ENCODE measurements around the gene KRT17. TPM values are rescaled to one million over a fixed set of nuclear protein-coding genes. Genes with fewer than 3 reads are reported as not detected.
A peak's percentile ranks its signal among the peaks of the same experiment; 100 is the strongest.

Gene KRT17
- total and polyA plus RNA-seq, 9 of the 15 experiments (the other 6 are each of a cell fraction or from before 2014, with no cell fraction given), result 0.23 to 0.25 TPM; not detected in 7

GRCh38 chr17:41649923-41650519 lies 25.6 kb upstream of the KRT17 start (continued):
- TF ChIP-seq, protein P1, sequence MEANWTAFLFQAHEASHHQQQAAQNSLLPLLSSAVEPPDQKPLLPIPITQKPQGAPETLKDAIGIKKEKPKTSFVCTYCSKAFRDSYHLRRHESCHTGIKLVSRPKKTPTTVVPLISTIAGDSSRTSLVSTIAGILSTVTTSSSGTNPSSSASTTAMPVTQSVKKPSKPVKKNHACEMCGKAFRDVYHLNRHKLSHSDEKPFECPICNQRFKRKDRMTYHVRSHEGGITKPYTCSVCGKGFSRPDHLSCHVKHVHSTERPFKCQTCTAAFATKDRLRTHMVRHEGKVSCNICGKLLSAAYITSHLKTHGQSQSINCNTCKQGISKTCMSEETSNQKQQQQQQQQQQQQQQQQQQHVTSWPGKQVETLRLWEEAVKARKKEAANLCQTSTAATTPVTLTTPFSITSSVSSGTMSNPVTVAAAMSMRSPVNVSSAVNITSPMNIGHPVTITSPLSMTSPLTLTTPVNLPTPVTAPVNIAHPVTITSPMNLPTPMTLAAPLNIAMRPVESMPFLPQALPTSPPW (CRISPR knock-in tag; IDR thresholded peaks at IDR 0.05), result no peak
- no peak for TF ChIP-seq ZNF75A (CRISPR knock-in tag; IDR thresholded peaks at IDR 0.05)
- TF ChIP-seq ZNF583 (CRISPR knock-in tag; IDR thresholded peaks at IDR 0.05), result no peak
- no peak for TF ChIP-seq NFATC3 (IDR thresholded peaks at IDR 0.05)
- TF ChIP-seq HMG20B (CRISPR knock-in tag; IDR thresholded peaks at IDR 0.05), result no peak

DNA sequence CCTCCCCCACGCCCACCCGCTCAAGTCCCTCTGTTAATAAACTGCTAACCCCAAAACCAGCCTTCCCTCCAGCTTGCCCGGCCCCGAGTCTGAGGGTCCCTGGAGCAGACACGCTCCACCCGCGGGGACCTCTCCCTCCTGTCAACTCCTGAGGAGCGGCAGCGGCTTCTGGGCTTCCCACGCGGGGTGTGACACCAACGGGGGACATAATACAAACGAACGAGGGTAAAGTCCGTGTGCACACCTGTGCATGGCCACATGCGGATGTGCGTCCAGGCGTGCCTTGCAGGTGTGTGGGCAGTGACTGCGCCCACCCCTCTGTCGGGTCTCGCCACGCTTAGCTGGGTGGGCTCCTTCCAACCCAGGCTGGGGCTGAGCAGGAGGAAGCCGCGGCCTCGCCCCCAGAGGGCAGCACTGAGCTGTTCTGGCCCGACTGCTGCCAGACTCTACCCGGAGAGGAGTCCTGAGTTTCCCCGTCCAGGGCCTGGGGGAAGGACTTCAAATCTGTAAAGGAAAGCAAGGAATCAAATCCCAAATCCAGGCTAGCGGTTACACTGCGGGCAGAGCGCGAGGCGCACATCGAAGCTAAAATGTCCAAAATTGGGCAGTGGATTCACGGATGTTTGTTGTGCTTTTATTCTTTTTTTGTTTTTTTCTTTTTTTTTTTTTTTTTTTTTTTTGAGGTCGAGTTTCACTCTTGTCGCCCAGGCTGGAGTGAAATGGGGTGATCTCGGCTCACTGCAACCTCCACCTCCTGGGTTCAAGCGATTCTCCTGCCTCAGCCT lies 24.2 kb upstream of the KRT17 start:
- Histone ChIP-seq H4K20me1 (replicated peaks; ENCODE audit: control insufficient read depth, insufficient read depth, low read length) (no peaks in the 10 kb centered on the region), H3K9ac (ENCODE audit: insufficient read depth in 1 of 2, low read depth in 2 of 2, low read length in 2 of 2) (peak overlapping the region; percentile 22 to 84; a peak in 3 of 4 replicates), H3K4me3 (peak overlapping the region; percentile 23), H3K27ac (ENCODE audit: extremely low read depth, low read depth, low read length) (no peak overlapping the region; the same call in 2 of the 3 replicates), H3K4me1 (replicated peaks in 1 of 2; ENCODE audit: control insufficient read depth in 2 of 2, insufficient read depth in 2 of 2, low read length in 2 of 2) (peaks cover 20 to 31% of the 10 kb centered on the region in 2 experiments; a peak in 4 of 5 replicates), H3K9me1 (ENCODE audit: control insufficient read depth, insufficient read depth, low read length) (no peaks in the 10 kb centered on the region), H2AFZ (ENCODE audit: low read depth, low read length) (peak overlapping the region; percentile 89), H3K79me2 (ENCODE audit: control insufficient read depth, insufficient read depth, low read length) (no peaks in the 10 kb centered on the region), H3K4me2 (ENCODE audit: insufficient read depth, low read length) (peak overlapping the region; percentile 80), H3K9me3 (replicated peaks; ENCODE audit: control insufficient read depth, insufficient read depth, low read depth, low read length) (no peaks in the 10 kb centered on the region), H3K27me3 (ENCODE audit: control insufficient read depth in 2 of 2, insufficient read depth in 2 of 2, low read length in 2 of 2) (peaks cover 0 to 4% of the 10 kb centered on the region in 2 experiments; a peak in 1 of 5 replicates), H3K36me3 (ENCODE audit: control insufficient read depth, insufficient read depth, low read length) (no peaks in the 10 kb centered on the region)
- intact Hi-C loops (cut with micrococcal nuclease) (loop anchor here (1.0 to 5.0 kb wide), 3 partner anchors 14 to 741 kb away; no protein-coding TSS in a partner anchor), in situ Hi-C loops (cut with MboI) (no loop called here)
- WGBS (ENCODE audit: insufficient coverage, low coverage, missing lambda C conversion rate), result 1% methylated on average over 28 of the region's 39 CpGs
- CTCF ChIA-PET (ENCODE audit: low intra/inter-chr PET ratio), result interaction anchor here (0.6 to 4.8 kb wide), 15 partner anchors 13 to 847 kb away, joined by 3 to 87 read pairs (median 5); no protein-coding TSS in a partner anchor
- no TSS peak for BruUV-seq (replicated peaks)
- FAIRE-seq (peak; percentile 90), DNase-seq (ENCODE audit: extremely low read depth in 1 of 4, low spot score in 3 of 4) (peak; percentile 86 to 89 (median 86)), ATAC-seq (peak; percentile 96)
- POLR2A ChIA-PET, result interaction anchor here (0.6 to 1.0 kb wide), 6 partner anchors 9 to 828 kb away, joined by 3 to 4 read pairs (median 4); no protein-coding TSS in a partner anchor
- TF ChIP-seq, protein P2, sequence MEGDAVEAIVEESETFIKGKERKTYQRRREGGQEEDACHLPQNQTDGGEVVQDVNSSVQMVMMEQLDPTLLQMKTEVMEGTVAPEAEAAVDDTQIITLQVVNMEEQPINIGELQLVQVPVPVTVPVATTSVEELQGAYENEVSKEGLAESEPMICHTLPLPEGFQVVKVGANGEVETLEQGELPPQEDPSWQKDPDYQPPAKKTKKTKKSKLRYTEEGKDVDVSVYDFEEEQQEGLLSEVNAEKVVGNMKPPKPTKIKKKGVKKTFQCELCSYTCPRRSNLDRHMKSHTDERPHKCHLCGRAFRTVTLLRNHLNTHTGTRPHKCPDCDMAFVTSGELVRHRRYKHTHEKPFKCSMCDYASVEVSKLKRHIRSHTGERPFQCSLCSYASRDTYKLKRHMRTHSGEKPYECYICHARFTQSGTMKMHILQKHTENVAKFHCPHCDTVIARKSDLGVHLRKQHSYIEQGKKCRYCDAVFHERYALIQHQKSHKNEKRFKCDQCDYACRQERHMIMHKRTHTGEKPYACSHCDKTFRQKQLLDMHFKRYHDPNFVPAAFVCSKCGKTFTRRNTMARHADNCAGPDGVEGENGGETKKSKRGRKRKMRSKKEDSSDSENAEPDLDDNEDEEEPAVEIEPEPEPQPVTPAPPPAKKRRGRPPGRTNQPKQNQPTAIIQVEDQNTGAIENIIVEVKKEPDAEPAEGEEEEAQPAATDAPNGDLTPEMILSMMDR (IDR thresholded peaks at IDR 0.05 in 2 of 3, conservative IDR thresholded peaks at IDR 0.05 in 1 of 3; ENCODE audit: insufficient read depth in 2 of 3, low read depth in 1 of 3, low read length in 3 of 3), result peak; percentile 85 to 95 (median 93)
- TF ChIP-seq HEY1 (CRISPR knock-in tag; IDR thresholded peaks at IDR 0.05; ENCODE audit: borderline replicate concordance), result no peak
